SK-N-SH treated with all-trans-retinoic acid at 6 μM for 48 hours (cell line): Measurements from ENCODE around the gene PIP5K1C.
"Not testable (repeated sequence)": the region's sequence is repeated elsewhere in the genome, so short reads cannot be mapped to it uniquely, and the experiment has no call there.

Experiments used
- ATAC-seq: fragments of 200-7000 bp; cut with Tn5 transposase; 3 replicates; pipeline ENCODE4 v1.9.1; 2020; ENCODE audit warnings: mild to moderate bottlenecking, moderate library complexity
- ARNTL ChIP-seq: fragments of 450-650 bp; formaldehyde crosslinking; IDR thresholded peaks from 2 replicates; pipeline ENCODE4 v1.5.0; 2020; ENCODE audit warnings: low read depth, mild to moderate bottlenecking, moderate library complexity, borderline replicate concordance
- BACH2 ChIP-seq: fragments of 250-450 bp; sonication (Bioruptor Pico); IDR thresholded peaks from 2 replicates; pipeline ENCODE4 v1.9.0; 2021; ENCODE audit warnings: mild to moderate bottlenecking, borderline replicate concordance
- CSRNP3 ChIP-seq: fragments of 250-450 bp; sonication (Bioruptor Pico); IDR thresholded peaks from 2 replicates; pipeline ENCODE4 v1.5.1; 2021; ENCODE audit warnings: mild to moderate bottlenecking, moderate library complexity
- OSR1 ChIP-seq: fragments of 250-450 bp; sonication (Bioruptor Pico); IDR thresholded peaks from 2 replicates; pipeline ENCODE4 v1.8.0; 2022; ENCODE audit warnings: moderate library complexity, mild to moderate bottlenecking, inconsistent platforms
- POU6F1 ChIP-seq: fragments of 250-450 bp; sonication (Bioruptor Pico); IDR thresholded peaks from 2 replicates; pipeline ENCODE4 v1.8.0; 2021; ENCODE audit warnings: low read depth, mild to moderate bottlenecking, moderate library complexity, borderline replicate concordance
- RARB ChIP-seq: fragments of 250-450 bp; sonication (Bioruptor Pico); IDR thresholded peaks from 2 replicates; pipeline ENCODE4 v1.8.0; 2021; ENCODE audit warnings: mild to moderate bottlenecking, moderate library complexity
- TCF4 ChIP-seq: fragments of 250-450 bp; sonication (Bioruptor Pico); IDR thresholded peaks from 2 replicates; pipeline ENCODE4 v1.8.0; 2021; ENCODE audit warnings: mild to moderate bottlenecking, moderate library complexity, borderline replicate concordance
- TSHZ2 ChIP-seq: fragments of 250-450 bp; sonication (Bioruptor Pico); IDR thresholded peaks from 2 replicates; pipeline ENCODE4 v1.5.0; 2020; ENCODE audit warnings: mild to moderate bottlenecking, moderate library complexity
- ZC3H10 ChIP-seq: fragments of 250-450 bp; sonication (Bioruptor Pico); IDR thresholded peaks from 2 replicates; pipeline ENCODE4 v1.5.1; 2021; ENCODE audit warnings: mild to moderate bottlenecking, moderate library complexity
- ZFP3 ChIP-seq: fragments of 250-450 bp; sonication (Bioruptor Pico); IDR thresholded peaks from 2 replicates; pipeline ENCODE4 v1.5.0; 2020; ENCODE audit warnings: mild to moderate bottlenecking, moderate library complexity
- ZFP30 ChIP-seq: fragments of 450-650 bp; formaldehyde crosslinking; IDR thresholded peaks from 2 replicates; pipeline ENCODE4 v1.5.0; 2022; ENCODE audit warnings: mild to moderate bottlenecking, moderate library complexity
- ZNF565 ChIP-seq: fragments of 450-650 bp; formaldehyde crosslinking; conservative IDR thresholded peaks from 2 replicates; pipeline ENCODE4 v1.5.0; 2020; ENCODE audit warnings: low read depth, mild to moderate bottlenecking, moderate library complexity
- ZNF70 ChIP-seq: fragments of 450-650 bp; formaldehyde crosslinking; IDR thresholded peaks from 2 replicates; pipeline ENCODE4 v1.5.0; 2020; ENCODE audit warnings: mild to moderate bottlenecking, moderate library complexity
- ZNF8 ChIP-seq: fragments of 450-650 bp; formaldehyde crosslinking; IDR thresholded peaks from 2 replicates; pipeline ENCODE4 v1.5.0; 2020; ENCODE audit warnings: mild to moderate bottlenecking, moderate library complexity
- TF ChIP-seq, protein P1 (sequence below): fragments of 250-450 bp; sonication (Bioruptor Pico); IDR thresholded peaks from 2 replicates; pipeline ENCODE4 v1.5.1; 2020; ENCODE audit warnings: low read depth, mild to moderate bottlenecking, moderate library complexity

PIP5K1C gene

DNA sequence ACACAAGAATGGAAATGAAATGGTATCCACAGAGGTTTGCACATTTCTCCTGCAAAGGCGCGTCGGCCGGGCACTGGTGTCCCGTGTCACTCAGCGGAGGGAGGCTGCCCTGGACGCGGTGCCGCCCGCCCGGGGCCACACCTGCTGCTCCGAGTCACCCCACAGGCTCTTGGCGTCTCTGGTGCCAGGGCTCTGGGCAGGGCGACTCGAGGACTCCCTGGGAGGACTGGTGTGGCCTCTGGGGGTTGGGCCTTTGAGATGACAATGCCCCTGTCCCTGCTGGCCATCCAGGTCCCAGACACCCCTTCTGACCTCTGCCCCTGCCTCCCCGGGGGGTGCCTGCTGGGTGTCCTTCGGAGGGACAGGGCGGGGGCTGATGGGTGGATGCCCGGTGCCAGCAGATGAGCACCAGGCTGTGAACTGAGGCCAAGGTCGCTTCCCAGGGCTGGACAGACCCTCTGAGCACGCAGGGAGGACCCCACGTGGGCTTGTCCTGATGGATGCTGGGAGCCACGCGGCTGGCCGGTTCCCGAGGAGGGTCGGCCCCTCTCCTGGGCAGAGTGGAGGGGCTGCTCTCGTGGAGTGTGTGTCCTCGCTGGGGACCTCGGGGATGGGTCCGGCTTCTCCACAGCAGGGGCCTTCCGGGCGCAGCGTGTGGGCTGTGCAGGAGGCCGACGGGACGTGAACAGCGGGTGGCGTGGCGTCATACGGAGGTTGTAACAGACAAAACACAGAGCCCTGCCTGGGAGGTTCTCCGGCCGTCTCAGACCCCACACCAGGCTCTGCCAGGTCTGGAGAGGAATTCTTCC, 69.0 kb downstream of the PIP5K1C start:
- TF ChIP-seq ARNTL (CRISPR knock-in tag) (no peak), ZNF565 (CRISPR knock-in tag) (no peak), RARB (CRISPR knock-in tag) (no peak), ZNF70 (CRISPR knock-in tag) (no peak), POU6F1 (CRISPR knock-in tag) (no peak), ZFP30 (CRISPR knock-in tag) (no peak), ZC3H10 (CRISPR knock-in tag) (no peak), TCF4 (CRISPR knock-in tag) (no peak)
- TF ChIP-seq, protein P1, sequence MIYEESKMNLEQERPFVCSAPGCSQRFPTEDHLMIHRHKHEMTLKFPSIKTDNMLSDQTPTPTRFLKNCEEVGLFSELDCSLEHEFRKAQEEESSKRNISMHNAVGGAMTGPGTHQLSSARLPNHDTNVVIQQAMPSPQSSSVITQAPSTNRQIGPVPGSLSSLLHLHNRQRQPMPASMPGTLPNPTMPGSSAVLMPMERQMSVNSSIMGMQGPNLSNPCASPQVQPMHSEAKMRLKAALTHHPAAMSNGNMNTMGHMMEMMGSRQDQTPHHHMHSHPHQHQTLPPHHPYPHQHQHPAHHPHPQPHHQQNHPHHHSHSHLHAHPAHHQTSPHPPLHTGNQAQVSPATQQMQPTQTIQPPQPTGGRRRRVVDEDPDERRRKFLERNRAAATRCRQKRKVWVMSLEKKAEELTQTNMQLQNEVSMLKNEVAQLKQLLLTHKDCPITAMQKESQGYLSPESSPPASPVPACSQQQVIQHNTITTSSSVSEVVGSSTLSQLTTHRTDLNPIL (CRISPR knock-in tag), result no peak
- no peak for ATAC-seq

DNA sequence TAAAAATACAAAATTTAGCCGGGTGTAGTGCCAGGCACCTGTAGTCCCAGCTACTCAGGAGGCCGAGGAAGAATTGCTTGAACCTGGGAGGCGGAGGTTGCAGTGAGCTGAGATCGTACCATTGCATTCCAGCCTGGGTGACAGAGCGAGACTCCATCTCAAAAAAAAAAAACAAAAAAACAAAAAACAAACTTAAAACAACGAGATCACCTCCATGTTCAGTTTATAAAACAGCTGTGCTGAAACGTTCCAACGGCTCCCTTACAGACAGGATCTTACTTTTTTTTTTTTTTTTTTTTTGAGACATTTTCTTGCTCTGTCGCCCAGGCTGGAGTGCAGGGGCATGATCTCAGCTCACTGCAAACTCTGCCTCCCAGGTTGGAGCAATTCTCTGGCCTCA, 71.5 kb downstream of the PIP5K1C start:
- not testable (repeated sequence) for ATAC-seq

GRCh38 chr19:3627351-3627723, 72.9 kb downstream of the PIP5K1C start:
- ATAC-seq, result no peak
- TF ChIP-seq ZNF8 (CRISPR knock-in tag) (no peak), TCF4 (CRISPR knock-in tag) (no peak), ZFP3 (no peak; the same call in 1 of the 2 replicates), ZNF565 (CRISPR knock-in tag) (no peak), CSRNP3 (CRISPR knock-in tag) (no peak), BACH2 (no peak), TSHZ2 (no peak)
- TF ChIP-seq, protein P1 (CRISPR knock-in tag), result 0 out of 2 replicates have a peak, but pooled peaks have one; percentile 14

DNA sequence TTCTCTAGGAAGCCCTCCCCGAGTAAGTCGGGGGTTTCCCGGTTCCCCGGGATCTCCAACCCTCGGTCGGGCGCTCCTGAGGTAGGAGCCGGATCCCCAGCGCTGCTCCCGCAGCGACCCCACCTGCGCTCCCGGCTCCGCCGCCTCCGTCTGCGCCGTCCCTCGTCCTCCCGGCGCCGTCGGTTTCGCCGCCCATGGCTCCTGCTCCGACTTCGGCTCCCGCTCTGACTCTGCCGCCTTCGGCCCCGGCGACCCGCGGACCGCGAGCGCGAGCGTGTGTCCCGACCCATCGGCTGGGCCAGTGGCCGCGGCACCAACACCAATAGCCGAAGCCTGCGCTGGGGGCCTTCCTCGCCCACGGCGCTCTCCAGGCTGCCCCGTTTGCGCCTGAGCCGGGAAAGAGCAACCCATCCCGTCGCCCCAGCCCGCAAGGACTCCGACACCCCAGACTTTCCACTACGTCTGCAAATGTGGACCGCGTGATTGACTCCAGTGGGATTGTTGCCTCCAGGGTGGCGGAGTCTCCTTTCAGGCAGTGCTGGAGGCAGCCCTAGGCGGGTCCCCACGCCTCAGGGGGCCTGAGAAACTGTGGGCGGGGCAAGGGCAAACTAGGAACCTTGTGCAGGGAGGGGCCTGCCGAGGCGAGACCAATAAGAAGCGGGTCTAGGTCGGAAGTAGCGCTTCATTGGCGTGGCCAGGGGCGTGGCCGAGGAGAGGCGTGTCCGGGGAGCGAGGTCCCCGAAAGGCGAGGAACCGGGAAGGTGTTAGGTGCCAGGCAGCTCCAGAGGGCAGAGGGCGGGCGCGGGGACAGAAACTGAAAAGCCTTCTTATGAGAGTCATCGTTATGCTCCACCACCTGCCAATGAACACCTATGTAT, 73.6 kb downstream of the PIP5K1C start, which contains the start of gene CACTIN:
Gene CACTIN (minus strand): TSS at position 318 of the 878 bp plus-strand sequence. CDS start 28 bp downstream, at position 290.
- TF ChIP-seq ZFP30 (CRISPR knock-in tag), result 0 out of 2 replicates have a peak, but pooled peaks have one; percentile 5
- no peak for TF ChIP-seq OSR1 (CRISPR knock-in tag)
- 0 out of 2 replicates have a peak, but pooled peaks have one; percentile 41 for TF ChIP-seq CSRNP3 (CRISPR knock-in tag)
- peak; percentile 97 for ATAC-seq
